Stimulated activated CD8-positive, alpha-beta memory T cell treated with anti-CD3 and anti-CD28 coated beads, Interleukin-4, amount 100 ng/mL, for 1 hour (primary cell): ENCODE measurements around the gene SLC1A3.

Experiments
- DNase-seq, 2 donors: peaks; one replicate each; pipeline ENCODE4 v3.0.0-alpha.2; 2020; ENCODE audit warnings: low read depth in 2 of 2, low spot score in 1 of 2

Gene SLC1A3

DNA sequence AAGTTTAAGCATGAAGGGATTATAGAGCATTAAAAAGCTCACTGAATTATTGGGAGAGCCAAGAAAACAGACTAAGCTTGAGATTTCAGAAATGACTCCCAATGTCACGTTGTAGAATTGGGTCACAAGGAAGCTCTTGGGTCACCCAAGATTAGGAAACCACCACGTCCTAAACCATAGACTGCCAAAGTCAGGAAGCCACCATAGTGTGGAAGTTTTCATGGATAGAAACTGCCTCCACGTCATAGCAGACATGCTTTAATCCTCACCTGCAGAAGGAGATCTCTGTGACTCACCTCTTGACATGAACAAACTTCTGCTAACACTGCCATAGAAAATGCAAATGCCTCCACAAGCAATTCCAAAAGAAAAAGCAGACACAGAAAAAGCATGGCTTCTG, 106.3 kb downstream of the SLC1A3 start:
- DNase-seq = no peak

- DNase-seq = no peak
These were observed 107.1 kb downstream of the SLC1A3 start for GRCh38 chr5:36713541-36713940.

DNA sequence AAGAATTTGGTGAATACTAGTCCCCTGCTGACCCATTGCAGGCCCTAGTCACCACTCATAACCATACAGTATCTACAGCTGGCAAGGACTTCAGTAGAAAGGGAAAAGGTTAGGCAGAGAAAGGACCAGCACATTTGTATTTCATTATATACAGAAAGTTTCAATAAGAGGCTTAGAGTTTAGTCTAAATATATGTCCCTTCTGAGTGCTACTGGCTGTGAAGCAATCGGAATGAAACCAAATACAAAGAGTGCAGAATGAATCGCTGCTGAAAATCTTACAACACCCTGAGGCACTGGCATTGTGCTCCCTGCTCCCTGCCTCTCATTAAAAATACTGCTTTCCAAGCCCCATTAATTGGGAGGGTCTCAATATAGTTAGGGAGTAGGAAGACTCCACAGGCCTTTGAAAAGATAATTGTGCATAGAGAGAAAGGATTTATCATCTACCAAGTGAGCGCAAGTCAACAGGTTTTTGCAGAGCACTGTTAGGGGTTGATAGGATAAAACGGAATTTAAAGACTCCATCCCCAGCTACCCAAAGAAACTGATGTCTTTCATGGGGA, 110.8 kb downstream of the SLC1A3 start:
- no peak for DNase-seq

GRCh38 chr5:36719282-36719681, 112.9 kb downstream of the SLC1A3 start:
- DNase-seq = no peak

DNA sequence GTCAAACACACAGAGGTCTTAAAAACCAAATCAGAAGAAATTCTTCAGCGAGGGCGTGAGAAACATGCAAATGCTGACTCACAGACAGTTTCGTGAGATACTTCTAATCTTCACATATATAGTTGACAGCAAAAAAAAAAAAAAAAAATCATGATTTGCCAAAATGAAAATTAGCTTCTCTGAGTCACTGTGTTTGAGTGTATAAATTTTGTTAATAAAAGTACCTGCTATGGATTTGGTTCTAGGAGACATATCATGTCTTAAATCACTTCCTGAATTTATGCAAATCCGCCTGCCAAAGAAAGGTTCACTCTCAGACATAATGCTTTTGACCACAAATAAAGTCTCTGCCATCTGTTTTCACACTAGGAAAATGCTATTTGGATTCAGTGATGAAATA, 114.3 kb downstream of the SLC1A3 start:
- no peak for DNase-seq

DNA sequence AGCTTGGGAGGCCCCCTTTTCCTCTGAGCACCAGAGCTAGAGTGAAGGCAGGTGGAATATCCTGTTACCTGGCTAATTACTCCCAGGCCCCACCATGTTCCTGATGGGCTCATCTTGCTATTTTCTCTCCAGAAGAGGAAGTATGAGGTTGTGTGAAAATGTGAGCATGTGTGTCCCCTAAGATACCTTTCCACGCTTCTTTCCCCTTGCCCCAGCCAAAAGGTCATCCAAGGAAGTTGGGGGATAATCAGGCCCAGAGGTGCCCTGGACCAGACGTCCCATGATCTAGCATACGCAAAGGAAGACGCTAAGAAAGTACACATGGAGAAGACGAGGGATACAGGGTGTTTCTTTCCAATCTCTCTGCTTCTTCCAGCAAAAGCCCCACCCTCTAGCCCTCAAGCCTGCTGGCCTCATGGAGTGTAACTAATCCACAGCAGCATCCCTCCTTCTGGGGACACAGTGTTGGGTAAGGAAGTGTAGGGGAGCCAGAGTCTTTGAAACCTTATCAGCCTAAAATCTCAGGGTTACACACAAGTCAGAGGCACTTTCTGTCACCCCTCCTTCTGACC, 115.3 kb downstream of the SLC1A3 start:
- no peak for DNase-seq

DNA sequence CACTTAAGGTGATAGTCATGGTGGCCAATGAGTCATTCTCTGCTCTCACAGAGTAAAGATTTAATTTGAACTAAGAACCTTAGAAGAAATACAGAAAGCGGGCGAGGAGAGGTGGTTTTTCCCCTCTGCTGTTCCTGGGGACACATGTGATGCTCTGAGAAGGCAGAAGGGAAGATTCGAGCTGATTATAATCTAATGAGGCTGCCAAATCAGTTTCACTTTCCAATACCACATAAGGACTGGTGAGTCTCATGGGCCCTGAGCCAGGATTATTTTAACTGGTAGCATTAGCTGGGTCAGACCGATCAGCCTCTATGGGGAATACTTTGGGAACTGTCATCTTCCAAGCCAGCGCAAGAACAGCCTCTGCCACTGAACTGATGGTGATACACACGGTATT, 116.5 kb downstream of the SLC1A3 start:
- DNase-seq = no peak

DNA sequence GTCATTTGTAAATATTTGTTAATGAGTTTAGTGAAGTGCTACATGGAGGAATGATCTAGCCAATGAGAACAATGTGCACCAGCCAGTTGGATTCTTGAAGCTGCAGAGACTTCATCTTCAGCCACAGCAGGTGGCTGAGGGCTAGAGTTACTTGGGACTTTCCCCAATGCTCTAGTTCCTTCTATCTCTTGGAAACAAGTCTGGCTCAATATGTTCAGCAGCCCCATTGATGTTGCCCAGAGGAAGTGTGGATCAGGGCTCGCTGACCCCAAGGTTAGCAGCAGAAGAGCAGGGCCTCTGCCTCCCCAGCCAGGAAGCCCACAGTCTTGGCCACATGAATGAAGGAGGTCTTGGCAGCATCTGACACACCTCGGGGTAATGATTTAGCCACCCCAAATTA, 117.5 kb downstream of the SLC1A3 start:
- DNase-seq = no peak

GRCh38 chr5:36724467-36725332, 118.3 kb downstream of the SLC1A3 start:
- no peak for DNase-seq

GRCh38 chr5:36726317-36726716, 119.9 kb downstream of the SLC1A3 start:
- DNase-seq = no peak

DNA sequence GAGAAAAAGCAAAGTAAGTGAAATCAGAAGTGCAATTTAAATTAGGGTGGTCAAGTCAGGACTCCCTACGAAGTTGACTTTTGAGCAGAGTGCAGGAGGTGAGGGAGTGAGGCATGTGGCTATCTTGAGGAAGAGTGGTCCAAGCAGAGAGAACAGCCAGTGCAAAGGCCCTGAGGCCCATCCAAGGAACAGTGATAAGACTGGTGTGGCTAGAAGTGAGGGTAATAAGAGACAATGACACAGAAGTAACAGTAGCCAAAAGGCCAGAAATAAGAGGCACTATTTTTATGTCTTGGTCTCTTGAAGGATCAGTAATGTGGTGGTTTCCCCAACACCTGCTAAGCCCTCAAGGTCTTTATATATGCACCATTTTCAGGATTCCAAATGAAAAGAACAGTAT, 120.4 kb downstream of the SLC1A3 start:
- DNase-seq = no peak

GRCh38 chr5:36728697-36729543, 122.5 kb downstream of the SLC1A3 start:
- no peak for DNase-seq

DNA sequence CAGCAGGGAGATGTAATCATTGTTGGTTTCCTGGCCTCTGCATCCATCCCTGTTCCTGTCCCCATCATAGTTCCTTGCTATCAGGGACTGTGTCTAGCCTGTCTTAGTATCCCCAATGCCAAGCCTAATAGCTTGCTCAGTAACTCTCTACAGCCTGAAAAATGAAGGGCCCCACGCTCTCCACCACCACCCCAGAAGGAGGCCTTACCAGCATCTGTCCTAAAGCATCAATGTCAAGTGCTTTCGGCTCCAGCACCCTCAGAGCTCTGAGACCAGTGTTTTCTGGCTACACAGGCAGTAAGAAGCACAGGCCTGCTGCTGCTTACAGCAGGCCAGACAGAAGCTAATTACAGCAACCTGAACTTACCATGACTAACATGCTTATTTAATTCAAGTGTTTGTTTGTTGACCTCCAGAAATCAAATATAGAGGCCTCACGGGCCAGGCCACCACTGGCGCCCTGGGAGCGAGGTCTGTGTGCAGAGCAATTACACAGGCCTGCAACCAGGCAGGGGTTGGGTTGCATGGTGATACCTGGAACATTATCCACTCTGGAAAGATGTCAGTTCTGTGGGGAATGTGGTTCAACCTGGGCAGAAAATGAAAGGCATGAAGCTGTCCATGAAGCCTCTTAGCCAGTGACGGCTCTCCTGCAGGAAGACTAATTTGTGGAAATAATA, 124.3 kb downstream of the SLC1A3 start:
- no peak for DNase-seq

DNA sequence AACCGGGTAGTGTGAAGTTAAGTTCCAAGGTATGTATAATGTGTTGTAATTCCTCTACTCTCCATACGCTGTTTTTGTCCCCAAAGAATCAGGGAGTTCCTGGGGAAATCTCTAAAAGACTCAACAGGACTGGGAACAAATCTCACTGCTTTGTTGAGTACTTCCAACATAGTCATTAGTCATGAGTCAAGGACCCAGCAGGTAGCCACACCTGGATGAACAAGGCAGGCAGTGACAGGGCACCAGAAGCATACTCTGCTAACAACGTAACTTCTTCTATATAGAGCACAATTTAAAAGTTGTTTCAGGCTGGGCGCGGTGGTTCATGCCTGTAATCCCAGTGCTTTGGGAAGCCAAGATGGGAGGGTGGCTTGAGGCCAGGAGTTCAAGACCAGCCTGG, 126.8 kb downstream of the SLC1A3 start:
- no peak for DNase-seq

- DNase-seq = no peak
These were observed 128.0 kb downstream of the SLC1A3 start for GRCh38 chr5:36734422-36734821.

DNA sequence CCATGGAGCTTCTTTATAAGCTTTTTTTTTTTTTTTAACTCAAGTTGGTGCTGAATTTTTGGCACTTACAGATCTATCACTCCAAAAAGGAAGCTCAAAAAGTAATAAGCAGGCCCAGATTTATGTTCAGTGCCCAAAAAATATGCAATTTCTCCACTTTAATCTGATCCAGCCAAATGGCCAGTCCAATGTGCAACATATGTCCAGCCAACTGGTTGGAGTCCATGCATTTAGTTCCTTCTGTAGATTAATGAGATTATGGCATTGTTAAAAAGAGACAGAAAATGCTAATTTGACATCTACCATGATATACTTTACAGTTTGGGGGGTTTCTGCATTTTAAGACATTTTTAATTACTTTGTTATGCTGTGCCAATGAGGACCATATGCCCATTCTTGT, 129.5 kb downstream of the SLC1A3 start:
- DNase-seq = no peak
